ENCODE results near the gene MROH9. TPM values are rescaled to one million over a fixed set of nuclear protein-coding genes. Genes with fewer than 3 reads are reported as not detected.
"Not testable (repeated sequence)": the region's sequence is repeated elsewhere in the genome, so short reads cannot be mapped to it uniquely, and the experiment has no call there.

MROH9 gene
- total RNA-seq = not detected

GRCh38 chr1:170935231-170935630, at the start of gene MROH9:
Gene MROH9, plus strand, starts transcription at chr1:170935534. Its CDS starts 10,023 bp downstream, at chr1:170945557.
- Mint-ChIP-seq H3K27ac (no peak within 1 kb of the TSS), H3K36me3 (ENCODE audit: low read depth) (no peaks in the 10 kb centered on the region), H3K27me3 (peaks cover 3% of the 10 kb centered on the region), H3K4me1 (no peaks in the 10 kb centered on the region), H3K9me3 (no peaks in the 10 kb centered on the region), H3K4me3 (no peak within 1 kb of the TSS)
- POLR2A ChIA-PET = no interaction called here
- CTCF ChIA-PET = no interaction called here
- no peak for DNase-seq

GRCh38 chr1:170885551-170885950, 49.8 kb upstream of the MROH9 start:
- Mint-ChIP-seq H3K27me3 (no peaks in the 10 kb centered on the region), H3K36me3 (ENCODE audit: low read depth) (no peaks in the 10 kb centered on the region), H3K4me3 (no peak overlapping the region), H3K4me1 (no peaks in the 10 kb centered on the region), H3K27ac (no peak overlapping the region), H3K9me3 (no peaks in the 10 kb centered on the region)
- ChIA-PET CTCF (no interaction called here), POLR2A (no interaction called here)
- no peak for DNase-seq

GRCh38 chr1:170886460-170886859, 48.9 kb upstream of the MROH9 start:
- Mint-ChIP-seq H3K4me1 (no peaks in the 10 kb centered on the region), H3K4me3 (no peak overlapping the region), H3K27me3 (no peaks in the 10 kb centered on the region), H3K9me3 (no peaks in the 10 kb centered on the region), H3K27ac (no peak overlapping the region), H3K36me3 (ENCODE audit: low read depth) (no peaks in the 10 kb centered on the region)
- ChIA-PET CTCF (no interaction called here), POLR2A (no interaction called here)
- DNase-seq = no peak

- CTCF ChIA-PET = no interaction called here
These were observed 47.6 kb upstream of the MROH9 start for GRCh38 chr1:170887726-170888125.

GRCh38 chr1:170891872-170892271, 43.5 kb upstream of the MROH9 start:
- H3K36me3 Mint-ChIP-seq (ENCODE audit: low read depth) = no peaks in the 10 kb centered on the region
- ChIA-PET POLR2A (no interaction called here), CTCF (no interaction called here)
- no peak for DNase-seq
- no peaks in the 10 kb centered on the region for H3K4me1 Mint-ChIP-seq
- no peak overlapping the region for H3K4me3 Mint-ChIP-seq
- no peaks in the 10 kb centered on the region for H3K27me3 Mint-ChIP-seq
- H3K27ac Mint-ChIP-seq = no peak overlapping the region
- H3K9me3 Mint-ChIP-seq = no peaks in the 10 kb centered on the region

More at GRCh38 chr1:170887726-170888125, 47.6 kb upstream of the MROH9 start:
- Mint-ChIP-seq H3K27ac (no peak overlapping the region), H3K4me3 (no peak overlapping the region), H3K36me3 (ENCODE audit: low read depth) (no peaks in the 10 kb centered on the region), H3K4me1 (no peaks in the 10 kb centered on the region), H3K9me3 (no peaks in the 10 kb centered on the region), H3K27me3 (no peaks in the 10 kb centered on the region)
- no peak for DNase-seq
- POLR2A ChIA-PET = no interaction called here

GRCh38 chr1:170893655-170894297, 41.6 kb upstream of the MROH9 start:
- Mint-ChIP-seq H3K4me3 (no peak overlapping the region), H3K27ac (no peak overlapping the region), H3K4me1 (no peaks in the 10 kb centered on the region), H3K27me3 (peaks cover 2% of the 10 kb centered on the region), H3K9me3 (no peaks in the 10 kb centered on the region), H3K36me3 (ENCODE audit: low read depth) (no peaks in the 10 kb centered on the region)
- POLR2A ChIA-PET = no interaction called here
- no peak for DNase-seq
- CTCF ChIA-PET = no interaction called here

- no peaks in the 10 kb centered on the region for H3K36me3 Mint-ChIP-seq (ENCODE audit: low read depth)
- CTCF ChIA-PET = no interaction called here
- H3K4me3 Mint-ChIP-seq = no peak overlapping the region
- no peaks in the 10 kb centered on the region for H3K27me3 Mint-ChIP-seq
- DNase-seq = no peak
- H3K27ac Mint-ChIP-seq = no peak overlapping the region
- no peaks in the 10 kb centered on the region for H3K4me1 Mint-ChIP-seq
- no peaks in the 10 kb centered on the region for H3K9me3 Mint-ChIP-seq
- POLR2A ChIA-PET = no interaction called here
These were observed 31.4 kb upstream of the MROH9 start for GRCh38 chr1:170903961-170904360.

GRCh38 chr1:170908942-170909341, 26.4 kb upstream of the MROH9 start:
- DNase-seq = no peak
- Mint-ChIP-seq H3K27ac (no peak overlapping the region), H3K4me3 (no peak overlapping the region), H3K9me3 (no peaks in the 10 kb centered on the region), H3K36me3 (ENCODE audit: low read depth) (no peaks in the 10 kb centered on the region), H3K27me3 (peaks cover 2% of the 10 kb centered on the region), H3K4me1 (no peaks in the 10 kb centered on the region)
- ChIA-PET POLR2A (no interaction called here), CTCF (no interaction called here)

GRCh38 chr1:170910273-170910672, 25.1 kb upstream of the MROH9 start:
- no peak overlapping the region for H3K27ac Mint-ChIP-seq
- ChIA-PET CTCF (interaction anchor here (1.0 kb wide), 1 partner anchor 20 kb away, joined by 3 read pairs; no protein-coding TSS in a partner anchor), POLR2A (no interaction called here)
- H3K4me1 Mint-ChIP-seq = no peaks in the 10 kb centered on the region
- DNase-seq = no peak
- H3K27me3 Mint-ChIP-seq = peaks cover 2% of the 10 kb centered on the region
- H3K36me3 Mint-ChIP-seq (ENCODE audit: low read depth) = no peaks in the 10 kb centered on the region
- no peaks in the 10 kb centered on the region for H3K9me3 Mint-ChIP-seq
- no peak overlapping the region for H3K4me3 Mint-ChIP-seq

GRCh38 chr1:170917373-170917772, 18.0 kb upstream of the MROH9 start:
- ChIA-PET POLR2A (no interaction called here), CTCF (no interaction called here)
- Mint-ChIP-seq H3K27ac (no peak overlapping the region), H3K4me3 (no peak overlapping the region), H3K27me3 (no peaks in the 10 kb centered on the region), H3K4me1 (no peaks in the 10 kb centered on the region), H3K36me3 (ENCODE audit: low read depth) (no peaks in the 10 kb centered on the region), H3K9me3 (peaks cover 12% of the 10 kb centered on the region)
- no peak for DNase-seq

- H3K9me3 Mint-ChIP-seq = peaks cover 12% of the 10 kb centered on the region
- DNase-seq; H3K4me1 Mint-ChIP-seq; H3K36me3 Mint-ChIP-seq (ENCODE audit: low read depth); H3K4me3 Mint-ChIP-seq; H3K27ac Mint-ChIP-seq; CTCF ChIA-PET; POLR2A ChIA-PET; H3K27me3 Mint-ChIP-seq: not testable (repeated sequence)
These were observed 10.7 kb upstream of the MROH9 start for GRCh38 chr1:170924656-170925055.

GRCh38 chr1:170927955-170928840, 7.1 kb upstream of the MROH9 start:
- ChIA-PET POLR2A (no interaction called here), CTCF (no interaction called here)
- Mint-ChIP-seq H3K36me3 (ENCODE audit: low read depth) (no peaks in the 10 kb centered on the region), H3K9me3 (no peaks in the 10 kb centered on the region), H3K27me3 (peaks cover 3% of the 10 kb centered on the region), H3K4me3 (no peak overlapping the region), H3K4me1 (no peaks in the 10 kb centered on the region), H3K27ac (no peak overlapping the region)
- DNase-seq = no peak

GRCh38 chr1:170929412-170929834, 5.9 kb upstream of the MROH9 start:
- no peaks in the 10 kb centered on the region for H3K9me3 Mint-ChIP-seq
- POLR2A ChIA-PET = no interaction called here
- CTCF ChIA-PET = interaction anchor here (0.8 to 1.4 kb wide), 5 partner anchors 12 to 240 kb away, joined by 3 to 4 read pairs (median 3); no protein-coding TSS in a partner anchor
- H3K4me3 Mint-ChIP-seq = no peak overlapping the region
- H3K4me1 Mint-ChIP-seq = no peaks in the 10 kb centered on the region
- H3K27me3 Mint-ChIP-seq = peaks cover 3% of the 10 kb centered on the region
- DNase-seq = no peak
- H3K36me3 Mint-ChIP-seq (ENCODE audit: low read depth) = no peaks in the 10 kb centered on the region
- no peak overlapping the region for H3K27ac Mint-ChIP-seq

Data from activated CD4-positive, alpha-beta memory T cell treated with anti-CD3 and anti-CD28 coated beads, Interleukin-2, amount 10 ng/mL, durations not matched to agents 7 days and 5 days (primary cell).